Liver (tissue), 9 donors: ENCODE results near the gene NAA11. TPM values are rescaled to one million over a fixed set of nuclear protein-coding genes. Genes with fewer than 3 reads are reported as not detected.

ENCODE experiments used
- DNase-seq: peaks from one replicate; pipeline ENCODE4 v3.0.0-alpha.2; 2017; ENCODE audit warnings: low spot score
- H3K27ac ChIP-seq, 2 donors: one replicate each; pipeline ENCODE4 v1.7.0; 2013; ENCODE audit warnings: inconsistent platforms in 2 of 2, low read length in 2 of 2, control low read depth in 1 of 2, low read depth in 1 of 2, mild to moderate bottlenecking in 1 of 2
- H3K27me3 ChIP-seq, 4 donors: one replicate each; pipeline versions ENCODE4 v1.6.1 to v1.7.0; 2013; ENCODE audit warnings: low read length in 3 of 4, inconsistent platforms in 1 of 4, mild to moderate bottlenecking in 1 of 4, moderate library complexity in 1 of 4; ENCODE audit not compliant: control insufficient read depth in 4 of 4, insufficient read depth in 4 of 4
- H3K36me3 ChIP-seq, 4 donors: one replicate each; pipeline versions ENCODE4 v1.6.1 to v1.7.0; 2013; ENCODE audit warnings: low read length in 3 of 4, mild to moderate bottlenecking in 3 of 4, low read depth in 1 of 4, moderate library complexity in 1 of 4; ENCODE audit not compliant: control insufficient read depth in 4 of 4, insufficient read depth in 3 of 4
- H3K4me1 ChIP-seq, 4 donors: one replicate each; pipeline versions ENCODE4 v1.6.1 to v1.7.0; 2013; ENCODE audit warnings: low read length in 3 of 4, mild to moderate bottlenecking in 3 of 4, moderate library complexity in 1 of 4; ENCODE audit not compliant: control insufficient read depth in 4 of 4, insufficient read depth in 4 of 4
- H3K4me3 ChIP-seq, 3 donors: one replicate each; pipeline versions ENCODE4 v1.6.1 to v1.7.0; 2013; ENCODE audit warnings: low read length in 3 of 3, control low read depth in 1 of 3, low read depth in 1 of 3, mild to moderate bottlenecking in 1 of 3
- H3K9ac ChIP-seq, 2 donors: one replicate each; pipeline ENCODE4 v1.7.0; 2013; ENCODE audit warnings: low read length in 2 of 2, mild to moderate bottlenecking in 2 of 2, moderate library complexity in 2 of 2, control low read depth in 1 of 2, low read depth in 1 of 2
- H3K9me3 ChIP-seq, 4 donors: one replicate each; pipeline versions ENCODE4 v1.6.1 to v1.7.0; 2013; ENCODE audit warnings: low read length in 3 of 4; ENCODE audit not compliant: control insufficient read depth in 4 of 4
- EGR1 ChIP-seq, 2 donors: IDR thresholded peaks; 2 replicates each; pipeline ENCODE4 v1.6.1; 2016 to 2018; ENCODE audit warnings: antibody characterized with exemption in 2 of 2, low read depth in 2 of 2
- FOXA1 ChIP-seq: IDR thresholded peaks from 2 replicates; pipeline ENCODE4 v1.6.1; 2016; ENCODE audit warnings: antibody characterized with exemption
- FOXA2 ChIP-seq: IDR thresholded peaks from 2 replicates; pipeline ENCODE4 v1.6.1; 2016; ENCODE audit warnings: antibody characterized with exemption
- GABPA ChIP-seq, 2 donors: IDR thresholded peaks in 1 of 2; conservative IDR thresholded peaks in 1 of 2; 2 replicates each; pipeline ENCODE4 v1.6.1; 2016; ENCODE audit warnings: antibody characterized with exemption in 2 of 2, mild to moderate bottlenecking in 1 of 2, moderate library complexity in 1 of 2
- HNF4A ChIP-seq, 2 donors: conservative IDR thresholded peaks; 2 replicates each; pipeline ENCODE4 v1.6.1; 2016; ENCODE audit warnings: antibody characterized with exemption in 2 of 2, mild to moderate bottlenecking in 2 of 2
- HNF4G ChIP-seq: IDR thresholded peaks from 2 replicates; pipeline ENCODE4 v1.6.1; 2016; ENCODE audit warnings: antibody characterized with exemption
- JUND ChIP-seq, 2 donors: IDR thresholded peaks; 2 replicates each; pipeline ENCODE4 v1.6.1; 2016; ENCODE audit warnings: antibody characterized with exemption in 2 of 2
- MAX ChIP-seq: IDR thresholded peaks from 2 replicates; pipeline ENCODE4 v1.6.1; 2016; ENCODE audit warnings: antibody characterized with exemption
- NR2F2 ChIP-seq: IDR thresholded peaks from 2 replicates; pipeline ENCODE4 v1.6.1; 2016; ENCODE audit warnings: antibody characterized with exemption
- RAD21 ChIP-seq, 2 donors: IDR thresholded peaks; 2 replicates each; pipeline ENCODE4 v1.6.1; 2016; ENCODE audit warnings: antibody characterized with exemption in 2 of 2, mild to moderate bottlenecking in 2 of 2
- RXRA ChIP-seq, 2 donors: IDR thresholded peaks; 2 replicates each; pipeline ENCODE4 v1.6.1; 2017 to 2018; ENCODE audit warnings: antibody characterized with exemption in 2 of 2, mild to moderate bottlenecking in 1 of 2
- TAF1 ChIP-seq: conservative IDR thresholded peaks from 2 replicates; pipeline ENCODE4 v1.6.1; 2016; ENCODE audit warnings: antibody characterized with exemption, mild to moderate bottlenecking
- ZBTB33 ChIP-seq: IDR thresholded peaks from 2 replicates; pipeline ENCODE4 v1.6.1; 2016; ENCODE audit warnings: antibody characterized with exemption
- WGBS: extraction: QIAGEN DNeasy Blood & Tissue Kit; methylation state at CpG from one replicate; pipeline ENCODE4 v1.1.7; 2013; 5-methylcytosine and 5-hydroxymethylcytosine counted together
- polyA plus RNA-seq, 2 donors: library from polyadenylated mRNA; stranded (reverse) in 1 of 2; unstranded in 1 of 2; fragments of 200-250 nt in 1 of 2; fragments of >200 nt in 1 of 2; fragmentation: Nextera tagmentation in 1 of 2; extraction: Ambion mirVana in 1 of 2; gene quantifications; one replicate each; pipeline versions ENCODE4 v1.2.1 to v1.2.3, GENCODE V29; 2013 to 2015
- total RNA-seq, 2 donors: library from RNA; depleted of rRNA; stranded (reverse); fragments of >200 nt; gene quantifications; one replicate each; pipeline ENCODE4 v1.2.3, GENCODE V29; 2014
- TF ChIP-seq, protein P1 (sequence below): IDR thresholded peaks from 2 replicates; pipeline ENCODE4 v1.6.1; 2016; ENCODE audit warnings: antibody characterized with exemption, mild to moderate bottlenecking
- TF ChIP-seq, protein P2 (sequence below): IDR thresholded peaks from 2 replicates; pipeline ENCODE4 v1.6.1; 2016; ENCODE audit warnings: antibody characterized with exemption
- TF ChIP-seq, protein P3 (sequence below): fragments of 150-350 bp; IDR thresholded peaks from 2 replicates; pipeline ENCODE4 v1.5.1; 2017; ENCODE audit warnings: improper control_type of control experiment, low read depth, low read length; ENCODE audit not compliant: missing input control
- donor health status: healthy.
- donor health status: healthy.
- donor health status: healthy.
- donor health status: healthy.
- donor health status: healthy.

The NAA11 gene
- total and polyA plus RNA-seq, 4 donors: not detected

DNA sequence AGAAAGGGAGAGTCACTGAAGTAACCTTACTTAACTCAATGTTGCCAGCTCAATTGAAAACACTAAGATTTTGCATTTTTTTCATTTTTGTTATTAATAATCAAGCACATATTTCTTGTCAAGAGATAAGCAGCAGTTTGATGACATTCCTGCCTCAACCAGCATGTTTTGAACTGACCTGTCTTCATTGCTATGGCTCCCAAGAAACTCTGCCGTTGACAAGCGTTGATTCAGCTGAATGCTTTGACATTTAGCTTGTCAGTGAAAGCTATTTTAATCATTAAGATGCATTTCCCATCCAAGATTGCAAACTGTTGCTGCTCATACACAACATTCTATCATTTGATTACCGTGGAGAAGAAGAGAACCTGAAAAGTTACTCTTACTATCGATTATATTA is 5.9 kb downstream of the NAA11 start:
- Histone ChIP-seq H3K9ac (no peak overlapping the region), H3K4me1 (no peaks in the 10 kb centered on the region), H3K4me3 (no peak overlapping the region), H3K9me3 (no peaks in the 10 kb centered on the region), H3K27ac (no peak overlapping the region), H3K27me3 (peaks cover 0 to 3% (median 0%) of the 10 kb centered on the region in 4 donors), H3K36me3 (no peaks in the 10 kb centered on the region)
- no peak for DNase-seq
- TF ChIP-seq, protein P1, sequence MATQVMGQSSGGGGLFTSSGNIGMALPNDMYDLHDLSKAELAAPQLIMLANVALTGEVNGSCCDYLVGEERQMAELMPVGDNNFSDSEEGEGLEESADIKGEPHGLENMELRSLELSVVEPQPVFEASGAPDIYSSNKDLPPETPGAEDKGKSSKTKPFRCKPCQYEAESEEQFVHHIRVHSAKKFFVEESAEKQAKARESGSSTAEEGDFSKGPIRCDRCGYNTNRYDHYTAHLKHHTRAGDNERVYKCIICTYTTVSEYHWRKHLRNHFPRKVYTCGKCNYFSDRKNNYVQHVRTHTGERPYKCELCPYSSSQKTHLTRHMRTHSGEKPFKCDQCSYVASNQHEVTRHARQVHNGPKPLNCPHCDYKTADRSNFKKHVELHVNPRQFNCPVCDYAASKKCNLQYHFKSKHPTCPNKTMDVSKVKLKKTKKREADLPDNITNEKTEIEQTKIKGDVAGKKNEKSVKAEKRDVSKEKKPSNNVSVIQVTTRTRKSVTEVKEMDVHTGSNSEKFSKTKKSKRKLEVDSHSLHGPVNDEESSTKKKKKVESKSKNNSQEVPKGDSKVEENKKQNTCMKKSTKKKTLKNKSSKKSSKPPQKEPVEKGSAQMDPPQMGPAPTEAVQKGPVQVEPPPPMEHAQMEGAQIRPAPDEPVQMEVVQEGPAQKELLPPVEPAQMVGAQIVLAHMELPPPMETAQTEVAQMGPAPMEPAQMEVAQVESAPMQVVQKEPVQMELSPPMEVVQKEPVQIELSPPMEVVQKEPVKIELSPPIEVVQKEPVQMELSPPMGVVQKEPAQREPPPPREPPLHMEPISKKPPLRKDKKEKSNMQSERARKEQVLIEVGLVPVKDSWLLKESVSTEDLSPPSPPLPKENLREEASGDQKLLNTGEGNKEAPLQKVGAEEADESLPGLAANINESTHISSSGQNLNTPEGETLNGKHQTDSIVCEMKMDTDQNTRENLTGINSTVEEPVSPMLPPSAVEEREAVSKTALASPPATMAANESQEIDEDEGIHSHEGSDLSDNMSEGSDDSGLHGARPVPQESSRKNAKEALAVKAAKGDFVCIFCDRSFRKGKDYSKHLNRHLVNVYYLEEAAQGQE: no peak
- no peak for TF ChIP-seq RXRA (IDR thresholded peaks at IDR 0.05)
- no peak for TF ChIP-seq MAX
- no peak for TF ChIP-seq FOXA1
- TF ChIP-seq, protein P2, sequence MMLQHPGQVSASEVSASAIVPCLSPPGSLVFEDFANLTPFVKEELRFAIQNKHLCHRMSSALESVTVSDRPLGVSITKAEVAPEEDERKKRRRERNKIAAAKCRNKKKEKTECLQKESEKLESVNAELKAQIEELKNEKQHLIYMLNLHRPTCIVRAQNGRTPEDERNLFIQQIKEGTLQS: no peak
- no peak for TF ChIP-seq FOXA2
- 74% methylated on average over 4 of the region's 4 CpGs for WGBS

GRCh38 chr4:79317711-79318110 is 8.2 kb downstream of the NAA11 start:
- no peaks in the 10 kb centered on the region for H3K36me3 ChIP-seq
- TF ChIP-seq, protein P3, sequence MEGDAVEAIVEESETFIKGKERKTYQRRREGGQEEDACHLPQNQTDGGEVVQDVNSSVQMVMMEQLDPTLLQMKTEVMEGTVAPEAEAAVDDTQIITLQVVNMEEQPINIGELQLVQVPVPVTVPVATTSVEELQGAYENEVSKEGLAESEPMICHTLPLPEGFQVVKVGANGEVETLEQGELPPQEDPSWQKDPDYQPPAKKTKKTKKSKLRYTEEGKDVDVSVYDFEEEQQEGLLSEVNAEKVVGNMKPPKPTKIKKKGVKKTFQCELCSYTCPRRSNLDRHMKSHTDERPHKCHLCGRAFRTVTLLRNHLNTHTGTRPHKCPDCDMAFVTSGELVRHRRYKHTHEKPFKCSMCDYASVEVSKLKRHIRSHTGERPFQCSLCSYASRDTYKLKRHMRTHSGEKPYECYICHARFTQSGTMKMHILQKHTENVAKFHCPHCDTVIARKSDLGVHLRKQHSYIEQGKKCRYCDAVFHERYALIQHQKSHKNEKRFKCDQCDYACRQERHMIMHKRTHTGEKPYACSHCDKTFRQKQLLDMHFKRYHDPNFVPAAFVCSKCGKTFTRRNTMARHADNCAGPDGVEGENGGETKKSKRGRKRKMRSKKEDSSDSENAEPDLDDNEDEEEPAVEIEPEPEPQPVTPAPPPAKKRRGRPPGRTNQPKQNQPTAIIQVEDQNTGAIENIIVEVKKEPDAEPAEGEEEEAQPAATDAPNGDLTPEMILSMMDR: no peak
- TF ChIP-seq JUND (IDR thresholded peaks at IDR 0.05): no peak
- TF ChIP-seq HNF4G: no peak
- no peak for TF ChIP-seq ZBTB33
- TF ChIP-seq RAD21 (IDR thresholded peaks at IDR 0.05): no peak
- no peak for TF ChIP-seq TAF1
- TF ChIP-seq, protein P2: no peak
- no peak for TF ChIP-seq RXRA (IDR thresholded peaks at IDR 0.05)
- no peak for TF ChIP-seq EGR1 (IDR thresholded peaks at IDR 0.05; ENCODE audit: low read depth in 2 of 2)
- TF ChIP-seq HNF4A (conservative IDR thresholded peaks at IDR 0.05): no peak
- TF ChIP-seq GABPA (IDR thresholded peaks at IDR 0.05 in 1 of 2, conservative IDR thresholded peaks at IDR 0.05 in 1 of 2): no peak
- TF ChIP-seq, protein P1: no peak
- TF ChIP-seq NR2F2: no peak
- TF ChIP-seq FOXA1: no peak
- no peak overlapping the region for H3K4me3 ChIP-seq
- H3K4me1 ChIP-seq: no peaks in the 10 kb centered on the region
- H3K9ac ChIP-seq: no peak overlapping the region
- H3K27me3 ChIP-seq: peaks cover 0 to 4% (median 0%) of the 10 kb centered on the region in 4 donors
- no peak for DNase-seq
- no peaks in the 10 kb centered on the region for H3K9me3 ChIP-seq
- no peak overlapping the region for H3K27ac ChIP-seq
